ENCODE results near the gene AXIN1.

The AXIN1 gene

GRCh38 chr16:255183-255582 is 97.3 kb downstream of the AXIN1 start:
- H3K4me1 Mint-ChIP-seq: peaks cover 6% of the 10 kb centered on the region
- no peak overlapping the region for H3K27ac Mint-ChIP-seq
- no peak for ATAC-seq (ENCODE audit: low read depth)
- H3K9me3 Mint-ChIP-seq: no peaks in the 10 kb centered on the region
- no peak for DNase-seq (ENCODE audit: low spot score in 2 of 2)
- H3K27me3 Mint-ChIP-seq: no peaks in the 10 kb centered on the region
- no peak overlapping the region for H3K4me3 Mint-ChIP-seq
- H3K36me3 Mint-ChIP-seq: peaks cover 17% of the 10 kb centered on the region

GRCh38 chr16:254461-254860 is 98.1 kb downstream of the AXIN1 start:
- H3K9me3 Mint-ChIP-seq: no peaks in the 10 kb centered on the region
- no peaks in the 10 kb centered on the region for H3K27me3 Mint-ChIP-seq
- ATAC-seq (ENCODE audit: low read depth): no peak
- no peak for DNase-seq (ENCODE audit: low spot score in 2 of 2)
- no peak overlapping the region for H3K4me3 Mint-ChIP-seq
- H3K27ac Mint-ChIP-seq: no peak overlapping the region
- peaks cover 18% of the 10 kb centered on the region for H3K36me3 Mint-ChIP-seq
- H3K4me1 Mint-ChIP-seq: peaks cover 6% of the 10 kb centered on the region

GRCh38 chr16:253833-254232 is 98.7 kb downstream of the AXIN1 start:
- no peak for DNase-seq (ENCODE audit: low spot score in 2 of 2)
- no peak for ATAC-seq (ENCODE audit: low read depth)
- Mint-ChIP-seq H3K9me3 (no peaks in the 10 kb centered on the region), H3K27me3 (no peaks in the 10 kb centered on the region), H3K4me1 (peaks cover 6% of the 10 kb centered on the region), H3K36me3 (peaks cover 18% of the 10 kb centered on the region), H3K4me3 (no peak overlapping the region), H3K27ac (no peak overlapping the region)

- no peaks in the 10 kb centered on the region for H3K27me3 Mint-ChIP-seq
- peaks cover 6% of the 10 kb centered on the region for H3K4me1 Mint-ChIP-seq
- DNase-seq (ENCODE audit: low spot score in 2 of 2): no peak
- peaks cover 18% of the 10 kb centered on the region for H3K36me3 Mint-ChIP-seq
- peak overlapping the region; percentile 71 for H3K27ac Mint-ChIP-seq
- peak; percentile 69 for ATAC-seq (ENCODE audit: low read depth)
- no peaks in the 10 kb centered on the region for H3K9me3 Mint-ChIP-seq
- peak overlapping the region; percentile 71 for H3K4me3 Mint-ChIP-seq
Observed at GRCh38 chr16:252366-253337, 99.9 kb downstream of the AXIN1 start.

GRCh38 chr16:249431-249830 is 103.1 kb downstream of the AXIN1 start:
- Mint-ChIP-seq H3K9me3 (no peaks in the 10 kb centered on the region), H3K27ac (no peak overlapping the region), H3K4me3 (no peak overlapping the region), H3K36me3 (peaks cover 9% of the 10 kb centered on the region), H3K4me1 (peaks cover 6% of the 10 kb centered on the region), H3K27me3 (no peaks in the 10 kb centered on the region)
- ATAC-seq (ENCODE audit: low read depth) (no peak), DNase-seq (ENCODE audit: low spot score in 2 of 2) (no peak)

- Mint-ChIP-seq H3K4me1 (no peaks in the 10 kb centered on the region), H3K27ac (no peak overlapping the region), H3K9me3 (no peaks in the 10 kb centered on the region), H3K36me3 (peaks cover 7% of the 10 kb centered on the region), H3K27me3 (no peaks in the 10 kb centered on the region), H3K4me3 (no peak overlapping the region)
- no peak for ATAC-seq (ENCODE audit: low read depth)
- DNase-seq (ENCODE audit: low spot score in 2 of 2): no peak
Observed at GRCh38 chr16:247027-247426, 105.5 kb downstream of the AXIN1 start.

GRCh38 chr16:245105-245504 is 107.4 kb downstream of the AXIN1 start:
- Mint-ChIP-seq H3K27ac (no peak overlapping the region), H3K4me3 (no peak overlapping the region), H3K36me3 (peaks cover 2% of the 10 kb centered on the region), H3K4me1 (peaks cover under 1% of the 10 kb centered on the region), H3K9me3 (no peaks in the 10 kb centered on the region), H3K27me3 (no peaks in the 10 kb centered on the region)
- DNase-seq (ENCODE audit: low spot score in 2 of 2) (no peak), ATAC-seq (ENCODE audit: low read depth) (no peak)

GRCh38 chr16:243348-243747 is 109.2 kb downstream of the AXIN1 start:
- Mint-ChIP-seq H3K4me3 (no peak overlapping the region), H3K4me1 (peaks cover 5% of the 10 kb centered on the region), H3K27ac (no peak overlapping the region), H3K9me3 (no peaks in the 10 kb centered on the region), H3K36me3 (peaks cover 2% of the 10 kb centered on the region), H3K27me3 (no peaks in the 10 kb centered on the region)
- DNase-seq (ENCODE audit: low spot score in 2 of 2): no peak
- no peak for ATAC-seq (ENCODE audit: low read depth)

GRCh38 chr16:242281-242680 is 110.2 kb downstream of the AXIN1 start:
- Mint-ChIP-seq H3K4me3 (no peak overlapping the region), H3K27ac (no peak overlapping the region), H3K36me3 (peaks cover 2% of the 10 kb centered on the region), H3K4me1 (peaks cover 5% of the 10 kb centered on the region), H3K27me3 (no peaks in the 10 kb centered on the region), H3K9me3 (no peaks in the 10 kb centered on the region)
- DNase-seq (ENCODE audit: low spot score in 2 of 2): no peak
- no peak for ATAC-seq (ENCODE audit: low read depth)

GRCh38 chr16:240559-240958 is 112.0 kb downstream of the AXIN1 start:
- peaks cover 2% of the 10 kb centered on the region for H3K36me3 Mint-ChIP-seq
- no peaks in the 10 kb centered on the region for H3K9me3 Mint-ChIP-seq
- H3K4me1 Mint-ChIP-seq: peaks cover 6% of the 10 kb centered on the region
- no peak overlapping the region for H3K4me3 Mint-ChIP-seq
- peak overlapping the region; percentile 28 for H3K27ac Mint-ChIP-seq
- H3K27me3 Mint-ChIP-seq: no peaks in the 10 kb centered on the region
- DNase-seq (ENCODE audit: low spot score in 2 of 2) (no peak), ATAC-seq (ENCODE audit: low read depth) (no peak)

- H3K27me3 Mint-ChIP-seq: no peaks in the 10 kb centered on the region
- H3K36me3 Mint-ChIP-seq: peaks cover 2% of the 10 kb centered on the region
- H3K4me1 Mint-ChIP-seq: peaks cover 12% of the 10 kb centered on the region
- no peaks in the 10 kb centered on the region for H3K9me3 Mint-ChIP-seq
- H3K27ac Mint-ChIP-seq: peak overlapping the region; percentile 28
- H3K4me3 Mint-ChIP-seq: no peak overlapping the region
- DNase-seq (ENCODE audit: low spot score in 2 of 2) (no peak), ATAC-seq (ENCODE audit: low read depth) (no peak)
Observed at GRCh38 chr16:239948-240277, 112.6 kb downstream of the AXIN1 start.

All from memory B cell (primary cell).